ENCODE results near the gene DUSP15.

- no peak for TF ChIP-seq ARNTL (CRISPR knock-in tag; IDR thresholded peaks at IDR 0.05; ENCODE audit: borderline replicate concordance, low read depth)
- no peak for TF ChIP-seq OSR1 (CRISPR knock-in tag; IDR thresholded peaks at IDR 0.05)
- no peak for TF ChIP-seq ZFP30 (CRISPR knock-in tag; IDR thresholded peaks at IDR 0.05)
Measured at GRCh38 chr20:31901615-31902014, 31.3 kb upstream of the DUSP15 start.

Measured in SK-N-SH treated with all-trans-retinoic acid at 6 μM for 48 hours (cell line).